Brain pericyte (primary cell): ENCODE data around the gene PRKAG2.
"Not testable (repeated sequence)": the region's sequence is repeated elsewhere in the genome, so short reads cannot be mapped to it uniquely, and the experiment has no call there.

Source experiments
- DNase-seq: peaks from one replicate; pipeline ENCODE4 v3.0.0-alpha.2; 2012; ENCODE audit warnings: low read depth, low spot score

PRKAG2 gene

DNA sequence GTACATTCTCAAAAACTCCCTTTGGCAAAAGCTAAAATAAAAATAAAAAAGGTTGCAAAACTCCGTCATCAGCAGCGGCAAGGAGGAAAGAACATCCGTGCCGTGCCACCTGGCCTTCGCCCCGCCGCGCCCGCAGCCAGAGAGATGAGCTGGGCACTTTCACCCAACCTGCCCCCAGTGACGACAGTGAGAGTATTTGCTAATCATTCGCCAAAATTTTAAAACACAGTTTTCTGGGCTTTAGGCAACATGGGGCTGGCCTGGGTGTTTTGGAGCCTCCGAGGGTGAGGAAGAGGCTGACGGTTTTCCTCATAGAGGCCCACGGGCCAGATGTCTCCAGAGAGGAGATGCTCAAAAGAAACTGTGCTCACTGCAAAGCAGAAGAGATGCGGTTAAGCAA is 128.2 kb downstream of the PRKAG2 start:
- DNase-seq, result no peak

DNA sequence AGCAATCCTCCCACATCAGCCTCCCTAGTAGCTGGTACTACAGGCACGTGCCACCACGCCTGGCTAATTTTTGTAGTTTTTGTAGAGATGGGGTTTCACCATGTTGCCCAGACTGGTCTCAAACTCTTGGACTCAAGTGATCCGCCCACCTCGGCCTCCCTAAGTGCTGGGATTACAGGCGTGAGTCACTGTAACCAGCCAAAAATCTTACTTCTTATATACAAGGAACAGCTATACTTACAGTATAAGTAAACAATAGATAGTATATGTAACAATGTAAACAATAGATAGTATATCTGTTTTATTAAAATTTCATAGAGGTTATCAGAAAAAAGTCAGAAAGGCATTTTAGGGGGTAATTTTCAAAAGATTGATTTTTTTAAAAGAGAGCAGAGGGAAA is 128.9 kb downstream of the PRKAG2 start:
- not testable (repeated sequence) for DNase-seq

DNA sequence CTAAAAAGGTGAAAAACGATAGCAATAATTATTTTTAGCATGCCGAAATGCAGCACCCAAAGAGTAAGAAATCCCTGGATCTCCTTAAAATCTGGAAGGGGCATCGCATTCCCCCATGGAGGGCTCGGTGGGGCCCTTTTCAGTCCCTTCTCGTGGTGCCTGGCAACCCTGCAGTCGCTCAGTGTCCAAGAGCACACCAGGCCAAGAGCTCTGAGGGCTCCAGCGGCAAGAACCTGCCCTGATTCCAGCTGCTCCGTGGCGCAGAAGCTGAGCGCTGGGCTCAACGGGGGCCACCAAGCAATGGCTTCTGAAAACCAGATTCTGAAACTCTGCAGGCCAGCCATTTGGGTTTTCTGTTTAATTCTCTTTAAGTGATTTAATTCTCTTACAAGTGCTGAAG is 131.2 kb downstream of the PRKAG2 start:
- DNase-seq, result no peak

DNA sequence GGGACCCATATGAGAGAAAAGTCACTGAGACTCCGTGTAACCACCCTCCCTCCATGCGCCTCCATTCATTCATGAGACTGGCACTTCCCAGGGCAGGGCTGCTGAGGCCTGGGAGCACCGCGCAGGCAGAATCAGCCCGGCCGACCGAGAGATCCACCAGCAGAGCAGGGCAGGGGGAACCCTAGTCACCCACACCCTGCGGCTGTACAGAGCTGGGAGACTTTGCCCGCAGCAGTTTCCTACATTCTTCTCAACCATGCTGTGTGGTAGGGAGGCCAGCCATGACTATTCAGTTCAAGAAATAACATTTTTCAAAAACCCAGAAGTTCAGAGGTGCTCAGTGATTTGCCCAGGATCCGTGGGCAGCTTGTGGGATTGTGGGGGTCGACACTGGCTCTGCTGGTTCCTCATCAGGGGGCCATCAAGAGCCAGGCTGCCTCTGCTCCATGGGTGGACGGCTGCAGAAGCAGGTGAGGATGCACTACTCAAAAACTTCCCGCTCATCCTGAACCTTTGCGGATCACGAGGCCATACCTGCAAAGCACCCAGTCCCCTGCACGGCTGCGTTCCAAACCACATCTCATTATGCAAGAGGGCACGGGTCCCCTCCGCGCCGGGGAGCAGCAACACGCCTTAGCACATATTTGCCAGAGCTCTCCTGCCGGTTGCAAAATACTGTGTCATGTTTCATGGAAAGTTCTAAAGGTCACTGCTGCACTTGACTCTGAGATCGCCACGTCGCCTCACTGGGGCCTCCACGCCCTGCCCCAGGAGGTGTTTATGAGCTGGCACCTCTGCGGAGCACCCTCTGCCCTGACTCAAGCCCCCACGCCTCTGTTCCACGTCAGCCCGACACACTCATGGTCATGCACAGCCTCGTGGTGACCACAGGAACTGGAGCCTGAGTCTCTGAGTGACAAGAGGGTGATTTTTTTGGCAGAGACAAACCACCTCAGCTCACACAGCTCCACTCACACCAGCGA is 132.0 kb downstream of the PRKAG2 start:
- peak; percentile 36 for DNase-seq

DNA sequence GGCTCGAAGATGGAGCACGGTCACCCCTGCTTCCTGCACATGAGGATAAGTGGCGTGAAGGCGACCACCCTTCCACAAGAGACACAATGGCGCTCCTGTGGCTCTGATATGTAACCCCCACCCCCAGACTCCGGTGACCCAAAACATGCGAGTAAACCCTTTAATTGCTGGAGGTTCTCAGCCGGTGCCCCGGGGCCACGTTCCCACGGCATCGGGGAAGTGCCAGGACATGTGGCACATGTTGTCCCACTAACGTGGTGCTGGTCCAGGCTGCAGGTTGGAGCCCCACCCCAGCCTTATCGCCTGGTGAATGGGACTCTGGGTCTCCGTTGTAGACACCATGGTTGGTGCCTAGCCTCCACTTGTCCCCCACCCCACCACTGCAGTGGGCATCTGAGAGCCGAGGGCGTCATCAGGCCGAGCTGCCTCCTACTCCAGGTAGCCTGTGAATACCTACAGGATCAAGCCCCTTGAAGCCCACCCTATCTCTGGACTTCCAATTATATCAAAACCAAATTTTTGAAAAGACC is 132.8 kb downstream of the PRKAG2 start:
- no peak for DNase-seq

DNA sequence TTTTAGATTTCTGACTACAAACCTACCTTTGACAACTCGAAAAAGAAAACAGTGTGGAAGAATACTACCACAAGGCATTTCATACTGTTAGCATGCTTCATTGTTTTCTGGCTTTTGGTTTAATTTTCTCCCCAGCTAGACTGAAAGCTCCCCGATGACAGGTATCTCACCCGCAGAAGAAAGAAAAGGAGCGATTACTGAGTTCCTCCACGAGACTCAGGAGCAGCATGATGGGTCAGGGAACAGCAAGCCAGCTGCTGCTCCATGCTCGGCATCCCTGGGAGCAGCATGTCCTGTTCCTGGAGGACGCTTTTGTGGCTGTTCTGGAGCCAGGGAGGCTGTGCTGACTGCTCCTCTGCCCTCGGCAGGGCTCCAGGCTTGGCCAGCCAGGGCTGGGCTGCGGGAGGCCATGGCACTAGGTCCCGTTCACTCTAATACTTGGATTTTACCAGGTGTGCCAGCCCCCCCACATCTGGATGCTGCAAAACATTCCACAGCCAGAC is 133.4 kb downstream of the PRKAG2 start:
- DNase-seq, result no peak

DNA sequence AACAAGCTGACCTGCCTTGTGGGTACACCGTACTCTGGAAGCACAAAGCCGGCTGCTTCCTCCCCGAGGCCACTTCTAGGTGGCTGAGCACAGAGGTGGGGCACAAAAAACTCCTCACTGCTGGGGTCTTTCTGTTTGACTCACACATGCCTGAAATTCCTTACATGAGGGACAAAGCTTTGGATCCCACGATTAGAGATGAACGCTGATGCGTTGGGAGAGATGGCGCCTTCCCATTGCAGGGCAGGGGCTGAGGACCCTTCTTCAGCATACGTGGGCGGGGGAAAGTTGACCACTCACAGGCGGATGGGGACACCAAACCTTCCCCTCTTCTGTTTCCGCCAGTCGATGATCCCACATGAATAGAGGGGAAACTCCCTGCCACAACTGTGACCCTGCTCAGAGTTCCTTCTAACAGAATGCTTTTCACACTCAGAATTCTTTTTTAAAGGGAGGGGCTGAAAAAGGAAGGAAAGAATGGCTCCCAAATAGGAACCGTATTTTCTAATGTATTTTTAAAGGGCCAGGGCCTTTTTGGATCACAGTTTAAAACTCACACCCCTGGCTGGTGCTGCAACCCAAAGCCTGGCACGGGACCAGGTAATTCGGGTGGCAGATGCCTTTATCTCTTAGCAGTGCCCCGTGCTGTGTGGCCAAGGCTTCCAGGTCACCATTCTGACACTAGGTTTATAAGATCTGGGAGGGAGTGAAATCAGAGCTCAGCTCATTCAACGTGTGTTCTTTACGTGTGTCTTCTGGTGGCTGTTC is 134.0 kb downstream of the PRKAG2 start:
- no peak for DNase-seq

DNA sequence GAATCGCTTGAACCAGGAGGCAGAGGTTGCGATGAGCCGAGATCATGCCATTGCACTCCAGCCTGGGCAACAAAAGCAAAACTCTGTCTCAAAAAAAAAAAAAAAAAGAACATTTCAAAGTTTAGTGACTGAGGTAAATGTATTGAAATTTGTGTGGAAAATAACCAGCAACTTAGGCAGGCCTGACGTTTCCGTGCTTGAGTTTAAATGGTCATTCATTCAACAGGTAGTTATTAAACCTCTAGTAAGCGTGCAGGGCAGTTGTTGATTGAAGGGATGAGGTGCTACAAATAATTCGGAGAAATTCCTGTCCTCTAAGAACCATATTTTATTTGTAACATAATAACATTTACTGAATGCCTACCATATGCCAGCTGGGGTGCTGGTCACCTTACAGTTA is 135.3 kb downstream of the PRKAG2 start:
- DNase-seq, result no peak

DNA sequence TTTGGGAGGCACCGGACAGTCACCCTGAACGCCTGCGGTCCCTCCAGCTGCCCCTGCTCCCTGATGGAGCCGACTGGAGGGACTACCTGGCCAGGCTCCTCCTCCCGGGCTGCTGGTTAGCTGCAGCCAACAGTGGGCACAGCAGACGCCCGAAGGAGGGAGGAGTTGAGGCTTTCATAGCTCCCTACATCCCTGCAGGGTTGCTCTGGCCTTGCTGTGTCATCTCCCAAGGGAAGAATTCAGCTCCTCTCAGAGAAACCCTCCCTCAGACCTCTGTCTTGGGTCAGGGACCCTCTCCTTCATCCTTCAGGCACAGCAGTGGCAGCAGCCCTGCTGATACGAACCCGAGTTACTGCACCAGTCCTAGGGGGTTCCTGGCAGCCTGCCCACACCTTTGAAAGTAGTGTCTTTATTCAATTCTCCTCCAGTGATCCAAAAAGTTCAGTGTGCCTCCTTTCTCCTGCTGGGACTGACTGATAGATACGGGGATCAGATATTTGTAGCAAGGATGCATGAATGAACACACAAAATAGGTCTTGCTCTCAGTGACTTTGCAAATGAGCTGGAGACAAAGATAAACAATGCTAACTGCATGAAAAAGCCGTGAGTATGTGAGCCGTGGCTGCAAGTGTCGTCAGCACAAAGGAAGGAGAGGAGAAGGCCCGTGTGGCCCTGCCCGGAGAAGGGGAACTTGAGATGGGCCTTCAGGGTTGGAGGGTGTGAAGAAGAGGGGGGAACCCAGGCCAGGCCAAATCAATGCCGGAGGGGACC is 136.6 kb downstream of the PRKAG2 start:
- no peak for DNase-seq

DNA sequence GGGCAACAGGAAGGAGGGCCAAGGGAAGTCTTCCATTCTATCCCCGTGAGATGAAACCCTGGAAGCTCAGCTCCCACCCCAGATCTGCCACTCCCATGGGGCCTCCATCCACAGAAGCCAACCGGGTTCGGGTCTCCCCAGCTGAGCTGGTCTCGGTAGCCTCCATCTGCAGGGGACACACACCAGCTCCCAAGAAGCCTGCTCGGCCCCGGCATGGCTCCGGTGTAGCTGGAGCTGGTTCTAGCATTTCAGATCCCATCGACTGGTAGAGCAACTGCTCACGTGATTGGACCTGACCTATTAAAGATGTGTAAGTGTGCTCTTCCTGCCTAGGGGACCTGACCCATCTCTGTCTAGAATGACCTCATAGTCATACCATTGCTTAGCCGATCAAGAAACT is 138.0 kb downstream of the PRKAG2 start:
- DNase-seq, result no peak

DNA sequence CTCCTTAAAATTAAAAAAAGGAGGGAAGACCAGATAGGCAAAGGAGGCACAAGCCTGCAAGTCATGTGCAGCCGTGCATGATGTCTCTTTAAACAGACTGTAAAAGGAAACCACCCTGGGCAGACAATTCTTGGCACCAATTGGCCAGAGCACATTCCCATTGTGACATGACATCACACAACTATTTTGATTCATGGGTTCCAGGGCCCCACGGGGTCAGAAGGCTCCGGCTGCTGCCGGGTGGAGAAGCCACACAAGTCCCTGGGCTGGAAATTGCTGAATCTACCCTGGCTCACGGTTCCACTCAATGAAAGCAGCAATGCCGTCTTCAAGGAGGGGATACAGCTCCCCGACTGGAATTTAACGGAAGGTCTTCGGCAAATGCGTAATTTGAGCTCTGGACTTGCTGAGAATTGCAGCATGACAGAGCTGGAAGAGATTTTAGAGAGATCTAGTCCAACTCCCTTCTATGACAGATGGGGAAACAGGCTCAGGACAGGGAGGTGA is 140.5 kb downstream of the PRKAG2 start:
- DNase-seq, result peak; percentile 86

DNA sequence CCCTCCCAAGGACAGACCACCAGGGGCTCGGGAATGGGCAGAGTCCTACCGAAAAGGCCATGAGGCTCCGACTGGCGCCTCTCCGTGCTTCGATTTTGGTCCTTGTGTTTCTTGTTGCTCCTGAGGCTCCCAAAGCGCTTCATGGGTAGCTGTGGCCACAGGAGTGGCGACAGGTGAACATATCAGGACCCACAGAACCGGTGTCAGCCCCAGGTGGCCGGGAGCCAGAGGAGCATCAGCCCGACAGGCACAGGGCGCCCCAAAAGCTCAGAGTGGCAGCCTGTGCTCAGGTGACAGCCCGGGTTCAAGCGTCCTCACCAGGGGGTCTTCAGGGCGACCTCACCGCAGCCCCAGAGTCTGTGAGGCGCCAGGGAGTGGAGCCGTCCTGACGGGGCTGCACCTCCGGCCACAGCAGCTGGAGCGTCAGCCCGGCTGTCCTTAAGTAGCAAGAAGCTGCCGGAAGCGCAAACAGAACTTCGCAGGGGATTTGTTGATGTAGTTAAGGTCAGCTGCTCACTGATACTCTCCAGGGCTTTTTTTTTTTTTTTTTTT is 141.0 kb downstream of the PRKAG2 start:
- no peak for DNase-seq

DNA sequence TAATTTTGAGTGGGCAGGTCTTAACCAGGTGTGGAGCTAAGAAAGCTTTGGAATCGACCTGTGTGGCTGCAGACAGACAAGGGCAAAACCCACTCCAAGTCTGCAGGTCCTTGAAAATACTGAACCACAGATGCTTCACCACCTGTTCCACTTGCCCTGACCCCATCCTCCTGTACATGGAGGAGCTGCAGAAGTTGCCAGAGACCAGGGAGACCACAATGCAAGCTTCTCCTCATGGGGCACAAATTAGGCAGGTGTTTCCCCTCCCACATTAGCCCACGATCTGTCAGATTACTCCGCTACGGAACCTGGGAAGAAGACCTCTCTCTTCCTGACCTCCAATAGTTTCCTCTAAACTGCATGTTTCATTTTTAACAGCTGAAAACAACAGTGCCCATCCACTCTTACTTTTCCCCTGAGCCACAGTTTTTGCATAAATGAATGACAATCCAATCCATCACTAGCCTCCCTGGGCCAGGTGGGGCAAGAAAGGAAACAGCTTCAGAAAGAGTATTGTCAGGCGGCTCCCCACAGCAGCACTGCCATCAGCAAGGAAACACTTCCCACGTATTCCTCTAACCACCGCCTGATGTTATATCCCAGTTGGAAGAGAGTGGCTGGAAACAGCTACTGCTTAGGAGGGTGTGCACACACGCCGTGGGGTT is 141.6 kb downstream of the PRKAG2 start:
- no peak for DNase-seq

DNA sequence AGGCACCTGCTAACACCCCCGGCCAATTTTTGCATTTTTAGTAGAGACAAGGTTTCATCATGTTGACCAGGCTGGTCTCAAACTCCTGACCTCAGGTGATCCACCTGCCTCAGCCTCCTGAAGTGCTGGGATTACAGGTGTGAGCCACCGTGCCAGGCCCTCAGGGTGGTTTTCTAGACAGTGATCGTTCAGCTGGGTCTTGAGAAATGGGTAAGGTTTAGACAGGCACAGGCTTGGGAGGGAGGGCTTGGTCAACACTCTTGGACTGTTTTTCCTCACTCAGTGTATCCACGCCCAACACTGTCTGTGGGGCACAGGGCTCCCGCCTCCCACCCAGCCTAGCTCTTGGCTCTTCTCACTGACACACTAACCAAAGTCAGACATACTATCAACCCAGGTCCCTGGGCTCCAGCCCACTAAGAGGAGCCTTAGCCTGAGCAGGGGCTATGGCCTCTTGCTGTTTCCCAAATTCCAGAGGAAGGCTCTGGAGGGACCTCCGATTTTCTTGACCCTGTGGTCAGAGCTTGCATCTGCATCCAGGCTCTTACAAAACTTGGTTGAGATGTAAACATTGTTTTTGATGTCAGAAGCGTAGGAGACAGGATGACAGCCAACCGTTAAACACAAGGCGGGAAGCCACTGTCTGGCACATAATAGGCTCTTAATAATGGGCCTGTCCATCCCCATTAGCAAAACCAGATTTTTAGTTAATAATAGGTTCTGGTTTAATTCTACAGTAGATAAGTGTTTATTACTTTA is 143.9 kb downstream of the PRKAG2 start:
- no peak for DNase-seq

DNA sequence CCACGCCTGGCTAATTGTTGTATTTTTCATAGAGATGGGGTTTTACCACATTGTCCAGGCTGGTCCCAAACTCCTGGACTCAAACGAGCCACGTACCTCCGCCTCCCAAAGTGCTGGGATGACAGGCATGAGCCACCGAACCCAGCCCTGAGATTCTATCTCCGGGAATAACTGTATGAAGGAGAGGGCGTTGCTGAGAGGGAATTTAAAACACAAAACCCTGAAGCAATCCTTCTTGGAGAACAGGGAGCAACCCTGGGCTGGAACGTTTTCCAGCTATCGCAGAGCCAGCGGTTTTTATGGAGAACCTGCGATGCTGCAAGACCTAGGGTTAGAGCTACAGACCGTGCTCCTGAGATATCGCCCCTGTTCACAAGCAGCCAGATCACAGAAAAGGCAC is 144.6 kb downstream of the PRKAG2 start:
- DNase-seq, result no peak

DNA sequence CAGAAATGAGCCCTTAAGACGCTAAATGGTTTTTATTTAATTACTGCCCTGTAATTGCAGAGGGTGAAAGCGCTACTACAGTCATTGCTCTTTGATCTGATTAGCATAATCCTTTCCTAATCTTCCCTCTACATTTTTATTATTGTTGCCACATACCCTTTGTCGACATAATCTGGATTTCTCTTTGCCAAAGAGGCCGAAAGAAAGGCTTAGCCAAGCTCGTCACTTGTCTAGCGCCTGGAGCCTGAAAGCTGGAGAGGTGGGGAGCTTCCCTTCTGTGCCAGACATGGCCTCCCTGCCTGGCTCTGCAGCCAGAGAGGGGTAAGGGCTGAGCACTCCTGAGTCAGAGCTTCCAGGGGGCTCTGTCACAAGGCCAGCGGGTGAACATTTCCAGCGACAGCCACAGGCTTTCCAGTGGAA is 145.9 kb downstream of the PRKAG2 start:
- no peak for DNase-seq

DNA sequence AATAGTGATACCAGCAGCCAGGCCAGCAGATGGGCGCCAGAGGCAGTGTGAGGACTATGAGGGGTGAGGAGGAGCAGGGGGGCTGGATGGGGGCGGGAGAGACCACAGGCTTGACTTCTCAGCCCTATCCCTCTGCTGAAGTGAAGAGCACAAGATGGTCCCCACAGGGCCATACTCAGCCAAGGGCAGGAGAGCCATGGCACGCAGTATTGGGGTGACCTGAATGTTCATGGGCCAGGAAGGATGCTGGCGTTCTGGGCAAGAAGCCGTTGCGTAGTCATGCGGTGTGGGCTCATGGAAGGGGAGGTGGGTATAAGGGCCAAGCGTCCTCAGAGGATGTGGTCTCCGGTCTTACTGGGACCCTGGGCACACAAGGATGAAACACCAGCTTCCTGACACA is 146.3 kb downstream of the PRKAG2 start:
- DNase-seq, result no peak

DNA sequence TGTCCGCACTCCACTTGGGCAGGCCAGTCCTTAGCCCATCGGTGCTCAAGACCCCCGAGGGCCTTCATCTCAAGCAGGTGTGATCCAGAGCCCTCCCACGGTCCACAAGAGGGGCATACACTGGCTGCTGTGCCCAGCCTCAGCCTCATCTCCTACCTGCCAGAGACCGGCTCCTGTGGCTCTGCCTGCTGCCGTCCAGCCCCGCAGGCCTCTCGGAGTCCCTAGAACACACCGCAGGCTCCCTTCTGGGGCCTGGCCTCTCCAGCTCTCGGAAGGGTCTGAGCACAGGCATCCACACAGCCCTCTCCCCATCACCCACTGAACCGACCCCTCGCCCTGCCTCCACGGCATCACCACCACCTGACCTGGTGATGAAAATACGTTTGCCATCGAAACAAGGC is 147.4 kb downstream of the PRKAG2 start:
- DNase-seq, result no peak

DNA sequence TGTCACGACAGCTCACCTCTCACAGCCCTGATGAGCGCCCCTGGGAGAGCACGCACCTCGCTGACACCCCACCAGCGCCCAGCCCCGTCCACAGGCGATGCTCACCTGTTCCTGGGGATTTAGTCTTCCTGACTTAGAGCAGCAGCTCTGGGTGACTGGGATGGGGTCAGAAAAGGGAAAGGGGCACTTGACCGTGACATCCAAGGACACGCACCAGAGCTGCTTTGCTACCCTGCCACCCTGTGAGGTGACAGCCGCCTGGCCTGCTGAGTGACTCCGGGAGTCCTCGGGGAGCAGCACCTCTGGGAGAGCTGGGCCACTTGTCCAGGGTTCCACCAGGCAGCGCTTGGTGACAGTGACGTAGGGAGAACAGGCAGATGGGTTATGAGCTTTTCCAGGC is 148.2 kb downstream of the PRKAG2 start:
- no peak for DNase-seq

DNA sequence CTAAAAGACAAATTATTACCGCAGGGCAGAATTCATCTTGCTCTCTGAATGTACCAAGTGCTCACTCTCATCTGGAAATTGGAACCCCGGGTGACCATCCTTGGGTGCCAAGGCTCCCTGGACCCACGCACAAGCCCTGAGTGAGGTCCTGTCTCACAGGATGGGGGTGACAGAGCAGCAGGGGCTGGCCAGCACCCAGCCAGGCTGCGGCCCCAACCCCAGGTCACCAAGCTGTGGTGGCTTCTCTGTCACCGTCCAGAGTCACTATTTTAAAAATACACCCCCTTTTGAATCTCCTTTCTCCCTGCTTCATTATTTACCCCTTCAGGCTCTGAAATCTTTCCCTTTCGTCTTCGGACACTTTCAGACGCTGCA is 148.6 kb downstream of the PRKAG2 start:
- DNase-seq, result no peak
